GM12878 (cell line): ENCODE data around the gene MALRD1. TPM values are rescaled to one million over a fixed set of nuclear protein-coding genes. Genes with fewer than 3 reads are reported as not detected.

Experiments used
- ATAC-seq: fragments of 200-7000 bp; cut with Tn5 transposase; 3 replicates; pipeline ENCODE4 v1.9.1; 2020; ENCODE audit warnings: mild to moderate bottlenecking, moderate library complexity
- BruUV-seq: library from RNA; stranded (reverse); fragments of 400-500 nt; replicated peaks from 2 replicates; lab custom pipeline; 2021; lab: Mats Ljungman, UMichigan
- CTCF ChIA-PET: fragments of 300-600 bp; sonication (Branson Sonifier 250); formaldehyde crosslinking; extraction: SDS; loops from one replicate; lab custom pipeline; 2021; ENCODE audit warnings: inconsistent platforms; lab: Yijun Ruan, JAX
- POLR2A ChIA-PET: fragments of 350-600 bp; formaldehyde crosslinking; extraction: SDS; loops from one replicate; lab custom pipeline; 2021; ENCODE audit warnings: inconsistent platforms; lab: Charles Lee
- RAD21 ChIA-PET: fragments of 300-600 bp; sonication (Branson Sonifier 250); formaldehyde crosslinking; loops from one replicate; lab custom pipeline; 2023; ENCODE audit warnings: antibody characterized with exemption; ENCODE audit not compliant: unreplicated experiment; lab: Charles Lee
- SMC1A ChIA-PET: fragments of 300-600 bp; sonication (Branson Sonifier 250); formaldehyde crosslinking; loops from one replicate; lab custom pipeline; 2023; ENCODE audit not compliant: unreplicated experiment, uncharacterized antibody; lab: Charles Lee
- DNase-seq: peaks from one replicate; pipeline ENCODE4 v3.0.0-alpha.2; 2011; ENCODE audit warnings: low read depth, low spot score
- FAIRE-seq: peaks from 3 replicates; lab custom pipeline; 2011; peaks lifted over from hg19 to GRCh38; lab: Jason Lieb, UNC
- H2AFZ ChIP-seq: 2 replicates; pipeline ENCODE4 v1.6.0; 2011; ENCODE audit warnings: low read depth, low read length, control low read depth; ENCODE audit not compliant: control insufficient read depth
- H3K27ac ChIP-seq: 2 replicates; pipeline ENCODE4 v1.5.1; 2011; ENCODE audit warnings: control low read depth; ENCODE audit not compliant: control insufficient read depth, insufficient read depth
- H3K27me3 ChIP-seq, 2 experiments: replicated peaks in 1 of 2; 2 replicates each; pipeline versions ENCODE4 v1.6.0 to v1.6.1; 2011; ENCODE audit warnings: low read length in 1 of 2; ENCODE audit not compliant: control insufficient read depth in 2 of 2, insufficient read depth in 2 of 2
- H3K36me3 ChIP-seq, 2 experiments: 2 replicates each; pipeline ENCODE4 v1.5.1; 2011; ENCODE audit warnings: low read length in 1 of 2; ENCODE audit not compliant: control insufficient read depth in 2 of 2, insufficient read depth in 2 of 2
- H3K4me1 ChIP-seq: 2 replicates; pipeline ENCODE4 v1.6.1; 2011; ENCODE audit warnings: mild to moderate bottlenecking, low read length, moderate library complexity, mixed read lengths; ENCODE audit not compliant: control insufficient read depth, insufficient read depth
- H3K4me2 ChIP-seq: 2 replicates; pipeline ENCODE4 v1.6.0; 2011; ENCODE audit warnings: control low read depth; ENCODE audit not compliant: control insufficient read depth, insufficient read depth
- H3K4me3 ChIP-seq: fragments of 200-600 bp; sonication (generic); 2 replicates; pipeline ENCODE4 v1.5.1; 2016
- H3K79me2 ChIP-seq: 2 replicates; pipeline ENCODE4 v1.6.0; 2011; ENCODE audit warnings: low read length; ENCODE audit not compliant: control insufficient read depth, insufficient read depth
- H3K9ac ChIP-seq: 2 replicates; pipeline ENCODE4 v1.8.0; 2011; ENCODE audit warnings: low read length, control low read depth, mixed read lengths; ENCODE audit not compliant: control insufficient read depth, insufficient read depth
- H3K9me3 ChIP-seq: replicated peaks from 3 replicates; pipeline ENCODE4 v1.5.1; 2011; ENCODE audit warnings: mild to moderate bottlenecking, low read length; ENCODE audit not compliant: control insufficient read depth, insufficient read depth
- H4K20me1 ChIP-seq: 2 replicates; pipeline ENCODE4 v1.6.0; 2011; ENCODE audit not compliant: control insufficient read depth, insufficient read depth
- ATF3 ChIP-seq: IDR thresholded peaks from 2 replicates; pipeline ENCODE4 v1.6.1; 2011; ENCODE audit warnings: low read depth, mild to moderate bottlenecking, low read length, moderate library complexity, borderline replicate concordance; ENCODE audit errors: extremely low read depth
- BCL11A ChIP-seq: IDR thresholded peaks from 2 replicates; pipeline ENCODE4 v1.6.1; 2011; ENCODE audit warnings: low read depth, low read length
- CUX1 ChIP-seq: IDR thresholded peaks from 2 replicates; pipeline ENCODE4 v1.6.1; 2012; ENCODE audit warnings: improper control_type of control experiment, low read depth, low read length; ENCODE audit not compliant: insufficient replicate concordance
- HDAC6 ChIP-seq: fragments of 200-600 bp; sonication (generic); IDR thresholded peaks from one replicate; pipeline ENCODE4 v1.8.0; 2017; ENCODE audit warnings: antibody characterized with exemption; ENCODE audit not compliant: unreplicated experiment
- IRF3 ChIP-seq: fragments of 450-650 bp; IDR thresholded peaks from 2 replicates; pipeline ENCODE4 v1.6.1; 2014; ENCODE audit warnings: mild to moderate bottlenecking
- MXI1 ChIP-seq: fragments of 150-350 bp; IDR thresholded peaks from 2 replicates; pipeline ENCODE4 v1.6.1; 2011; ENCODE audit warnings: low read depth, mild to moderate bottlenecking, inconsistent platforms, low read length, improper control_type of control experiment
- NFXL1 ChIP-seq: fragments of 450-650 bp; IDR thresholded peaks from 2 replicates; pipeline ENCODE4 v1.6.1; 2017; ENCODE audit warnings: antibody characterized with exemption, mild to moderate bottlenecking, borderline replicate concordance
- PAX5 ChIP-seq: IDR thresholded peaks from 2 replicates; pipeline ENCODE4 v1.6.1; 2011; ENCODE audit warnings: low read depth, low read length, borderline replicate concordance
- POLR2A ChIP-seq: IDR thresholded peaks from 2 replicates; pipeline ENCODE4 v1.6.1; 2011; ENCODE audit warnings: low read depth, mild to moderate bottlenecking, low read length
- RBBP5 ChIP-seq: fragments of 200-600 bp; sonication (generic); conservative IDR thresholded peaks from 2 replicates; pipeline ENCODE4 v1.6.1; 2016
- SKIL ChIP-seq: fragments of 450-650 bp; IDR thresholded peaks from 2 replicates; pipeline ENCODE4 v1.6.1; 2017; ENCODE audit warnings: mild to moderate bottlenecking, low read depth, inconsistent platforms; ENCODE audit not compliant: poor library complexity, severe bottlenecking
- SMAD1 ChIP-seq: fragments of 450-650 bp; IDR thresholded peaks from 2 replicates; pipeline ENCODE4 v1.6.1; 2018; ENCODE audit warnings: mild to moderate bottlenecking, low read depth; ENCODE audit not compliant: partially characterized antibody
- WGBS: methylation state at CpG from one replicate; pipeline ENCODE4 v1.1.6; 2016; ENCODE audit warnings: low lambda C conversion rate; ENCODE audit not compliant: insufficient replicate concordance, insufficient coverage; ENCODE audit errors: missing lambda C conversion rate; 5-methylcytosine and 5-hydroxymethylcytosine counted together
- in situ Hi-C: fragments of 300-500 bp; cut with MboI; formaldehyde crosslinking; loops from 9 replicates; pipeline ENCODE4 v1.14.3; 2018; ENCODE audit warnings: mixed read lengths
- intact Hi-C: fragments of 100-400 bp; cut with micrococcal nuclease; formaldehyde crosslinking; loops from one replicate; pipeline ENCODE4 v1.14.2; 2022; ENCODE audit not compliant: unreplicated experiment
- polyA plus RNA-seq, 11 experiments: library from polyadenylated mRNA; depleted of rRNA in 4 of 11; unstranded in 6 of 11; stranded (reverse) in 5 of 11; fragments of >200 nt; fragmentation: Nextera tagmentation in 4 of 11; fragmentation: Illumina TruSeq in 1 of 11; extraction: Ambion mirVana in 4 of 11; extraction: Trizol in 1 of 11; gene quantifications; 1 replicate in 1 of 11; 2 replicates in 10 of 11; pipeline versions ENCODE4 v1.2.1 to v1.2.3, GENCODE V29; 2011 to 2016; ENCODE audit warnings: inconsistent platforms in 2 of 11, missing spikeins in 2 of 11, low read depth in 1 of 11
- total RNA-seq, 4 experiments: library from RNA; depleted of rRNA in 3 of 4; stranded (reverse); fragments of >200 nt in 3 of 4; fragmentation: Illumina TruSeq in 1 of 4; extraction: Trizol in 1 of 4; gene quantifications; 2 replicates each; pipeline versions ENCODE4 v1.2.1 to v1.2.3, GENCODE V29; 2013 to 2021
- TF ChIP-seq, protein P1 (sequence below): fragments of 450-650 bp; IDR thresholded peaks from 2 replicates; pipeline ENCODE4 v1.6.1; 2016; ENCODE audit warnings: mild to moderate bottlenecking

Gene MALRD1
- total and polyA plus RNA-seq, 10 of the 15 experiments (the other 5 are each of a cell fraction or from before 2014, with no cell fraction given), result 0.12 to 6.6 (median 0.26) TPM; not detected in 2

GRCh38 chr10:19629567-19629966 lies 581.0 kb downstream of the MALRD1 start (continued):
- TF ChIP-seq BCL11A, result no peak
- no peak for TF ChIP-seq ATF3
- TF ChIP-seq PAX5, result no peak
- no peak for TF ChIP-seq SMAD1
- no peak for TF ChIP-seq IRF3
- TF ChIP-seq MXI1, result no peak
- no peak for TF ChIP-seq NFXL1
- no peak for TF ChIP-seq SKIL

DNA sequence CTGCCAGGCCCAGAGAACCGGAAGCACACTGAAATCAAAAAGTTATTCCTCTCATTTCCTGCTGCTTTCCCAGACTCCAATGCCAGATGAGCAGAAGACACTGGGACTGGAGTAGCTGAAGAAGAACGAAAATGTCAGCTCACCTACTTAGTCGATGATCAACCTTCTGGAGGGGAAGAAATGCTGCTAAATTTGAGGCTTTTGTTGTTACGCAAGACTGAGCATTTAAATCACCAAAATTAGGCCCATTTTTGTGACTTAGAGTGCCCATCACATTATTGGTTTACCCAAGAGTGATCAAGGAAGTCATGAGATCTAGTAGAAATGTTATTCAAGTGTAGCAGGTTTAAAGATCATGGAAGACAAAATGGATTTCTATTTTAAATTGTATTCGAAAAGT lies 585.6 kb downstream of the MALRD1 start:
- intact Hi-C loops, result no loop called here
- WGBS, result 33% methylated on average over 5 of the region's 5 CpGs
- in situ Hi-C loops, result no loop called here
- Histone ChIP-seq H3K4me3 (no peak overlapping the region), H4K20me1 (no peaks in the 10 kb centered on the region)
- no peak for TF ChIP-seq POLR2A
- no peak for TF ChIP-seq CUX1
- TF ChIP-seq HDAC6, result no peak
- no peak for TF ChIP-seq RBBP5
- TF ChIP-seq, protein P1, sequence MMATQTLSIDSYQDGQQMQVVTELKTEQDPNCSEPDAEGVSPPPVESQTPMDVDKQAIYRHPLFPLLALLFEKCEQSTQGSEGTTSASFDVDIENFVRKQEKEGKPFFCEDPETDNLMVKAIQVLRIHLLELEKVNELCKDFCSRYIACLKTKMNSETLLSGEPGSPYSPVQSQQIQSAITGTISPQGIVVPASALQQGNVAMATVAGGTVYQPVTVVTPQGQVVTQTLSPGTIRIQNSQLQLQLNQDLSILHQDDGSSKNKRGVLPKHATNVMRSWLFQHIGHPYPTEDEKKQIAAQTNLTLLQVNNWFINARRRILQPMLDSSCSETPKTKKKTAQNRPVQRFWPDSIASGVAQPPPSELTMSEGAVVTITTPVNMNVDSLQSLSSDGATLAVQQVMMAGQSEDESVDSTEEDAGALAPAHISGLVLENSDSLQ, result no peak
- TF ChIP-seq, all 136 proteins: peak for 0
- no peak overlapping the region for H2AFZ ChIP-seq
- FAIRE-seq, result no peak
- H3K4me1 ChIP-seq, result no peaks in the 10 kb centered on the region
- SMC1A ChIA-PET, result interaction anchor here (0.7 to 2.2 kb wide), 2 partner anchors 10 to 994 kb away, joined by 3 to 6 read pairs; no protein-coding TSS in a partner anchor
- H3K27ac ChIP-seq, result no peak overlapping the region
- POLR2A ChIA-PET, result no interaction called here
- no peak overlapping the region for H3K4me2 ChIP-seq
- ATAC-seq, result no peak
- RAD21 ChIA-PET, result interaction anchor here (1.2 kb wide), 1 partner anchor 19 kb away, joined by 6 read pairs; no protein-coding TSS in a partner anchor
- DNase-seq, result no peak
- H3K9ac ChIP-seq, result no peak overlapping the region
- H3K27me3 ChIP-seq, result no peaks in the 10 kb centered on the region
- no peaks in the 10 kb centered on the region for H3K36me3 ChIP-seq
- no TSS peak for BruUV-seq
- H3K79me2 ChIP-seq, result no peaks in the 10 kb centered on the region
- H3K9me3 ChIP-seq, result no peaks in the 10 kb centered on the region
- CTCF ChIA-PET, result interaction anchor here (1.0 kb wide), 1 partner anchor 53 kb away, joined by 3 read pairs; no protein-coding TSS in a partner anchor
